Stomach (tissue), 9 donors: ENCODE results near the gene JAGN1. TPM values are rescaled to one million over a fixed set of nuclear protein-coding genes. Genes with fewer than 3 reads are reported as not detected.
"Not testable (repeated sequence)": the region's sequence is repeated elsewhere in the genome, so short reads cannot be mapped to it uniquely, and the experiment has no call there.

Source experiments
- DNase-seq, 2 donors: peaks; one replicate each; pipeline versions ENCODE4 v3.0.0 to v3.0.0-alpha.2; 2013 to 2019
- H3K27ac ChIP-seq, 5 donors: fragments of 200-600 bp in 4 of 5; sonication (generic) in 4 of 5; one replicate each; pipeline ENCODE4 v1.5.1; 2013 to 2019; ENCODE audit warnings: mild to moderate bottlenecking in 1 of 5, moderate library complexity in 1 of 5
- H3K27me3 ChIP-seq, 3 donors: fragments of 200-600 bp; sonication (generic); one replicate each; pipeline ENCODE4 v1.5.1; 2017 to 2019; ENCODE audit warnings: mixed run types in 1 of 3
- H3K36me3 ChIP-seq, 4 donors: fragments of 200-600 bp; sonication (generic); 1 replicate in 3 of 4; 2 replicates in 1 of 4; pipeline ENCODE4 v1.5.1; 2016 to 2019
- H3K4me1 ChIP-seq, 4 donors: fragments of 200-600 bp; sonication (generic); one replicate each; pipeline ENCODE4 v1.5.1; 2016 to 2019
- H3K4me3 ChIP-seq, 4 donors: fragments of 200-600 bp; sonication (generic) in 3 of 4; one replicate each; pipeline ENCODE4 v1.5.1; 2016 to 2019; ENCODE audit warnings: mild to moderate bottlenecking in 1 of 4
- H3K9me3 ChIP-seq, 4 donors: fragments of 200-600 bp; sonication (generic); one replicate each; pipeline ENCODE4 v1.5.1; 2016 to 2019
- EP300 ChIP-seq: sonication (generic); formaldehyde crosslinking; IDR thresholded peaks from one replicate; pipeline ENCODE4 v1.6.1; 2017; ENCODE audit warnings: antibody characterized with exemption
- POLR2A ChIP-seq, 4 donors: fragments of 450-650 bp; IDR thresholded peaks; one replicate each; pipeline ENCODE4 v1.6.1; 2016; ENCODE audit warnings: antibody characterized with exemption in 4 of 4, control low read depth in 2 of 4, mild to moderate bottlenecking in 1 of 4, moderate library complexity in 1 of 4
- POLR2AphosphoS5 ChIP-seq, 3 donors: sonication (generic); formaldehyde crosslinking; IDR thresholded peaks; one replicate each; pipeline ENCODE4 v1.6.1; 2016; ENCODE audit warnings: antibody characterized with exemption in 3 of 3
- WGBS, 5 donors: extraction: QIAGEN DNeasy Blood & Tissue Kit in 3 of 5; methylation state at CpG; one replicate each; pipeline versions ENCODE4 v1.1.5 to v1.1.7; 2013 to 2018; 5-methylcytosine and 5-hydroxymethylcytosine counted together
- intact Hi-C: fragments of 100-400 bp; cut with DNase I; formaldehyde crosslinking; loops from one replicate; pipeline ENCODE4 v1.15.1; 2023; ENCODE audit warnings: low total_unique reads
- polyA plus RNA-seq, 3 donors: library from polyadenylated mRNA; stranded (reverse); fragments of 200-250 nt; gene quantifications; one replicate each; pipeline ENCODE4 v1.2.3, GENCODE V29; 2013
- total RNA-seq, 5 donors: library from RNA; depleted of rRNA; stranded (reverse); fragments of >200 nt; gene quantifications; one replicate each; pipeline versions ENCODE4 v1.1.0 to v1.2.3, GENCODE V29; 2014 to 2016
- TF ChIP-seq, protein P1 (sequence below), 7 experiments: fragments of 450-650 bp in 4 of 7; fragments of 200-600 bp in 3 of 7; sonication (generic) in 3 of 7; IDR thresholded peaks; one replicate each; pipeline ENCODE4 v1.5.1; 2016 to 2019; ENCODE audit warnings: antibody characterized with exemption in 7 of 7, control low read depth in 2 of 7, mild to moderate bottlenecking in 1 of 7
- donor health status: healthy with polysubstance abuse.
- donor health status: Bipolar disorder and iron deficiency.
- donor health status: healthy.

Gene JAGN1
- total and polyA plus RNA-seq, 8 donors: 9.4 to 56.6 (median 26.5) TPM; not detected in 1

DNA sequence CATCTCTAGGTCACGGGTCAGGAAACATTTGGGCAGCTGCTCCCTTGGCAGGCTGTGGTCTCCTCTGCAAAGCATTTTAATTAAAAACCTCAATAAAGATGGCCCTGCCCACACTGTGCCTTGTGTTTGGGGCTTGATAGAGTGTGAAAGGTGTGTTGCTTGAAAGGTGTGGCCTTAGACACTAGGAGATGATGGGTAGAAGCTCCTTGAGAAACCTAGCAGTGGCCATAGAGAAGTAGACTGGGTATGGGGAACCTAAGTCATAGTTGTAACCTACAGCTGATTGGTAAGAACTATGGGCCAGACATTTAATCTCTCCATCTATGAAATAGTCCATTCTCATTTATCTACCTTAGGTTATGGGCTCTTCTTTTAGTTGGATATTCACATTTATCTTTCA lies 3.3 kb downstream of the JAGN1 start:
- Histone ChIP-seq H3K27ac (peak overlapping the region in 4 of 5 donors; percentile 7 to 53 (median 23)), H3K4me3 (no peak overlapping the region), H3K27me3 (no peaks in the 10 kb centered on the region), H3K9me3 (no peaks in the 10 kb centered on the region), H3K36me3 (peaks cover 0 to 19% (median 16%) of the 10 kb centered on the region in 4 donors), H3K4me1 (peaks cover 36 to 70% (median 53%) of the 10 kb centered on the region in 4 donors)
- TF ChIP-seq, protein P1, sequence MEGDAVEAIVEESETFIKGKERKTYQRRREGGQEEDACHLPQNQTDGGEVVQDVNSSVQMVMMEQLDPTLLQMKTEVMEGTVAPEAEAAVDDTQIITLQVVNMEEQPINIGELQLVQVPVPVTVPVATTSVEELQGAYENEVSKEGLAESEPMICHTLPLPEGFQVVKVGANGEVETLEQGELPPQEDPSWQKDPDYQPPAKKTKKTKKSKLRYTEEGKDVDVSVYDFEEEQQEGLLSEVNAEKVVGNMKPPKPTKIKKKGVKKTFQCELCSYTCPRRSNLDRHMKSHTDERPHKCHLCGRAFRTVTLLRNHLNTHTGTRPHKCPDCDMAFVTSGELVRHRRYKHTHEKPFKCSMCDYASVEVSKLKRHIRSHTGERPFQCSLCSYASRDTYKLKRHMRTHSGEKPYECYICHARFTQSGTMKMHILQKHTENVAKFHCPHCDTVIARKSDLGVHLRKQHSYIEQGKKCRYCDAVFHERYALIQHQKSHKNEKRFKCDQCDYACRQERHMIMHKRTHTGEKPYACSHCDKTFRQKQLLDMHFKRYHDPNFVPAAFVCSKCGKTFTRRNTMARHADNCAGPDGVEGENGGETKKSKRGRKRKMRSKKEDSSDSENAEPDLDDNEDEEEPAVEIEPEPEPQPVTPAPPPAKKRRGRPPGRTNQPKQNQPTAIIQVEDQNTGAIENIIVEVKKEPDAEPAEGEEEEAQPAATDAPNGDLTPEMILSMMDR (IDR thresholded peaks at IDR 0.05): no peak
- TF ChIP-seq POLR2AphosphoS5 (IDR thresholded peaks at IDR 0.05) (no peak), EP300 (no peak), POLR2A (IDR thresholded peaks at IDR 0.05) (no peak)
- intact Hi-C loops: no loop called here
- 72 to 89% (median 86%) methylated on average over 1 of the region's 1 CpG for WGBS, 5 donors
- DNase-seq: no peak

DNA sequence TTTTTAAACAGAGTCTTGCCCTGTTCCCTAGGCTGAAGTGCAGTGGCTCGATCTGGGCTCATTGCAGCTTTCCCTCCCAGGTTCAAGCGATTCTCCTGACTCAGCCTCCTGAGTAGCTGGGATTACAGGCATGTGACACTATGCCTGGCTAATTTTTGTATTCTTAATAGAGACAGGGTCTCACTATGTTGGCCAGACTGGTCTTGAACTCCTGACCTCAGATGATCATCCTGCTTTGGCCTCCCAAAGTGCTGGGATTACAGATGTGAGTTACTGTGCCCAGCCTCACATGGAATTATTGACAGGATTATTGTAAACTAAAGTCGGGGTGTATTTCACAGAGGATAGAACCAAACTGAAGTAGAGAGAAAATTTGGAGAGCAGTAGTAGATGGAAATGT lies 5.3 kb downstream of the JAGN1 start:
- 89 to 96% (median 94%) methylated on average over 3 of the region's 3 CpGs for WGBS, 5 donors
- H3K4me3 ChIP-seq, H3K27me3 ChIP-seq, H3K9me3 ChIP-seq, DNase-seq, intact Hi-C loops: not testable (repeated sequence)
- H3K4me1 ChIP-seq: peaks cover 37 to 75% (median 62%) of the 10 kb centered on the region in 4 donors
- H3K27ac ChIP-seq: peak overlapping the region in 1 of 5 donors; percentile 34
- peaks cover 0 to 19% (median 16%) of the 10 kb centered on the region in 4 donors for H3K36me3 ChIP-seq

DNA sequence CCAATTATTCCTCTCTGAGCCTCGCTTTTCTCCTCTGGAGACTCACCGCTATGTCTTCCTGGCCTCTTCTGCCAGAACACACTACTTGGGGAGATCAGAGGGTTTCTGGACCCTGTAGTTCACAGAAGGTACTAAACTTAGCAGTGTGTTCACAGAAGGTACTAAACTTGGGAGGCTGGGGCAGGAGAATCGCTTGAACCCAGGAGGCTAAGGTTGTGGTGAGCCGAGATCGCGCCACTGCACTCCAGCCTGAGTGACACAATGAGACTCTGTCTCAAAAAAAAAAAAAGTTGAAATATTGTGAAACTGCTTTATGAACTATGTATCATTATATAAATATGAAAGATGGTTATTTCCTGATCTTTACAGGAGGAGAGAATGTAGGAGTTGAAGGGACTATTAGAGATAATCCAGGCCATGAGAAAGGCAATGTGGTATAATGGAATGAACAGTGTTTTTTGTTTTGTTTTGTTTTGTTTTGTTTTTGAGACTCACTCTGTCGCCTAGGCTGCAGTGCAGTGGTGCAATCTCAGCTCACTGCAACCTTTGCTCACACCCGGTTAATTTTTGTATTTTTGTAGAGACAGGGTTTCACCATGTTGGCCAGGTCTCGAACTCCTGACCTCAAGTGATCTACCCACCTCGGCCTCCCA lies 6.5 kb downstream of the JAGN1 start:
- H3K27ac ChIP-seq: peak overlapping the region; percentile 69 to 92 (median 86)
- 75 to 92% (median 87%) methylated on average over 10 of the region's 10 CpGs for WGBS, 5 donors

DNA sequence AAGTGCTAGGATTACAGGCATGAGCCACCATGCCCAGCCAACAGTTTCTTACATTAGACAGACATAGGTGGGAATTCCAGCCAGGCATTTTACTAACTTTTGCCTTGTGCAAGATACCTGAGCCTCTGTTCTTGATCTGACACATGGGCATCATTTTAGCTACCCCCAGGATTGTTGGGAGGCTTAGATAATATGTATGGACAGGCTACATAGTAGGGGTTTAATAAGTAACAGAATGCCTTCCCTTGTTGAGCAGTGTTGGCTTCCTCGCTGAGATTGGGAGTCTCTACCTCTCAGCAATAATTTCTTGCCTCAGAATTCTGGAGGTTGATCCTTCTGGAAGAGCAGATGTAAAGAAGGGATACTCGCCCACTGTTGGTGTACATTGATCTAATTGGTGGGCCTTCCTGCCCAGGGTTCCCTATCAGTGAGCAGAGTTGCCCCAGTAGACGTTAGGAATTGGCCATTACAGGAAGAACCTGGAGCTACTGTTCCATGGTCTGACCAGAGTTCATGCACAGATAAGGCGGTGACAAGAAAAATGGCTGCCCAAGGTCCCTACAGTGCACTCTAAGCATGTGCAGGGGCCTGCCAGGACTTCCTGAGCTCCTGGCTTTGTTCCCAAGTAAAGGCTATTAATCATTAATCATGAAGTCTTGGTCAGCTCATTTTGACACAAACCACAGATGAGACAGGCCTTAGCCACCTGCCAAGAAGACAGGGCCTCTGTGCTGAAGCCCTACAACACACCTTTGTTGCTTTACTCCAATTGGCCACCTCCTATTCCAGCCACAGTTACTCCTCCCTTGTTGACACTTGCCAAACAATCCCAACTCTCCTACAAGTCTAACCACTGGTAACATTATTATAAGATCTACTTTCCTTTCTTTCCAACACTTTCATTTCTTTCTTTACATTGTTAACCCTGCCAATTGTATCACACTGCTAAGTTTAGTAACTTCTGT lies 7.3 kb downstream of the JAGN1 start:
- H3K27ac ChIP-seq: peak overlapping the region; percentile 81 to 92 (median 87)
- intact Hi-C loops: no loop called here
- peaks cover 0 to 15% (median 11%) of the 10 kb centered on the region in 4 donors for H3K36me3 ChIP-seq
- WGBS, 5 donors: 20 to 60% (median 32%) methylated on average over 4 of the region's 4 CpGs
- DNase-seq: peak; percentile 81 to 95
- H3K4me3 ChIP-seq: peak overlapping the region in 1 of 4 donors; percentile 7
- peaks cover 35 to 66% (median 57%) of the 10 kb centered on the region in 4 donors for H3K4me1 ChIP-seq
- no peaks in the 10 kb centered on the region for H3K9me3 ChIP-seq
- TF ChIP-seq POLR2A (IDR thresholded peaks at IDR 0.05) (no peak), POLR2AphosphoS5 (IDR thresholded peaks at IDR 0.05) (peak in 2 of 3 donors; percentile 64 to 85)
- no peaks in the 10 kb centered on the region for H3K27me3 ChIP-seq

More for the DNA sequence above, 6.5 kb downstream of the JAGN1 start:
- peaks cover 0 to 19% (median 16%) of the 10 kb centered on the region in 4 donors for H3K36me3 ChIP-seq
- DNase-seq, H3K4me3 ChIP-seq, H3K9me3 ChIP-seq, H3K27me3 ChIP-seq, intact Hi-C loops: not testable (repeated sequence)
- H3K4me1 ChIP-seq: peaks cover 29 to 66% (median 57%) of the 10 kb centered on the region in 4 donors

DNA sequence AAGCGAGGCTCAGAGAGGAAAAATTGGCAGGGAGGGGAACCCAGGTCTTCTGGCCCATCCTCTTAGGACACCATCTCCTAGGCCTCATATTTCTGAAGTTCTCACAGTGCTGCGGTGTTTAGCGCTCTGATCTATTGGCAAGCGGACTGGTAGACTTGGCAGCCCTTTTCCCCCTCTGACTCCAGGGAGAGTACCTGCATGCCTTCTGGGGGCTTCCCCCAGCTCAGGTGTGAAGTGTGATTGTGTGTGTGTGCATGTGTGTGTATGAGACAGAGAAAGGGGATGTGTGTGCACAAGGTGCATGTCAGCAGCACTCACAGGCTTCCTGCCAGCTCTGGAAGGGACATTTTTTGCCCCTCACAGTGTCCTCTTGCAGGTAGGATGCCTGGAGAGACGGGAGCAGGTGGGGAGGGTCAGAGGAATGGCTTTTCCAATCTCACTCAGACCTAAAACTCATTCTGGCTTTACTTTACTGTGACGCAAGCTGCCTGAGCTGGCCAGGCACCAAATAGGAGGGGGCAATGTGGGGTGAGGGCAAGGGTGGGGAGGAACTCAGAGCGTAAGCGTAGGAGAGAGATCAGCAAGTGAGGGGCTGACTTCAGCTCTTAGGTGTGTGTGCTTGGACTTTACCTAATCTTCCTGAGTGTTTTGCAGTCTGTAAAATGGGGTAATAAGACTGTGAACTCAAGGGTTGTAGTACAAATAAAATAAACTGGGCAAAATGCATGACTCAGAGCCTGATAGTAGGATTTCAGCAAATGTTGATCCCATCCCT lies 8.2 kb downstream of the JAGN1 start:
- intact Hi-C loops: no loop called here
- H3K27me3 ChIP-seq: no peaks in the 10 kb centered on the region
- H3K27ac ChIP-seq: peak overlapping the region; percentile 81 to 92 (median 87)
- no peaks in the 10 kb centered on the region for H3K9me3 ChIP-seq
- TF ChIP-seq POLR2AphosphoS5 (IDR thresholded peaks at IDR 0.05) (no peak), EP300 (no peak), POLR2A (IDR thresholded peaks at IDR 0.05) (no peak)
- TF ChIP-seq, protein P1 (IDR thresholded peaks at IDR 0.05): no peak
- peak overlapping the region in 1 of 4 donors; percentile 7 for H3K4me3 ChIP-seq
- WGBS, 5 donors: 30 to 63% (median 49%) methylated on average over 8 of the region's 8 CpGs
- peaks cover 0 to 5% (median 3%) of the 10 kb centered on the region in 4 donors for H3K36me3 ChIP-seq
- peak; percentile 60 to 80 for DNase-seq
- H3K4me1 ChIP-seq: peaks cover 43 to 67% (median 57%) of the 10 kb centered on the region in 4 donors
